ENCODE results near the gene MMP3.

DNA sequence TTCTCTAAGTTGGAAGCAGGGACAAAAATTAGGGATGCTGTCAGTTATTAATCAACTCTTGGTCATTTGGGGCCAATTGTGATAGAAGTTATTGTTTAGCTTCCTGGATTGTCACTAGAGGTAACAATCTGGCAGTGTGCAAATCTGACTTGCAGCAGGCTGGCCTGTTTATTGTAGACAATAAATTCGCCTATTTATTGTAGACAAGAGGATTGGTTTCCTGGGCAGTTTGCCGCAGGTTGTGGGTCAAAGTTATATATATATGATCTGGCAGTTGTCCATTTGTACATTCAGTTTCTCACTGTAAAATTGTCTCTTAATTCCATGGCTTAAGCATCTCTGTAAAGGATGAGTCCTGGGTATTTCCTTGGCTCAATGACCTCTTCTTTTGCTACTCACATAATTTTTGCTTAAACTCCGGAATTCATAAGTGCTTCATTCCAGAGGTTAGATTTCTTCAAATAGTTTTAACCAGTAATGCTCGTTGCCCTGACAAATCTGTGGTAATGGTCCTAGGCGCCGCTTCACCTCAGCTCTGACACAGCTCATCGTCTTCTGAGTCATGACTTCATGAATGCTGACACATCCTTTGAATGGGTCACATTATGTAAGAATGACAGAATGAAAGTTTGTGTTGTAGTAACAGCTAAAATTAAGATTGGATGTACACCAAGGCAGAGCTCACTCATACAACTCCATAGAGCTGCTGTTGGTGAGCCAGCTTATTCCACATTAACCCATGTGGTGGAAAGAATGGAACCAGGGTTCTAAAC, 7.8 kb upstream of the MMP3 start:
- TF ChIP-seq, protein P1, sequence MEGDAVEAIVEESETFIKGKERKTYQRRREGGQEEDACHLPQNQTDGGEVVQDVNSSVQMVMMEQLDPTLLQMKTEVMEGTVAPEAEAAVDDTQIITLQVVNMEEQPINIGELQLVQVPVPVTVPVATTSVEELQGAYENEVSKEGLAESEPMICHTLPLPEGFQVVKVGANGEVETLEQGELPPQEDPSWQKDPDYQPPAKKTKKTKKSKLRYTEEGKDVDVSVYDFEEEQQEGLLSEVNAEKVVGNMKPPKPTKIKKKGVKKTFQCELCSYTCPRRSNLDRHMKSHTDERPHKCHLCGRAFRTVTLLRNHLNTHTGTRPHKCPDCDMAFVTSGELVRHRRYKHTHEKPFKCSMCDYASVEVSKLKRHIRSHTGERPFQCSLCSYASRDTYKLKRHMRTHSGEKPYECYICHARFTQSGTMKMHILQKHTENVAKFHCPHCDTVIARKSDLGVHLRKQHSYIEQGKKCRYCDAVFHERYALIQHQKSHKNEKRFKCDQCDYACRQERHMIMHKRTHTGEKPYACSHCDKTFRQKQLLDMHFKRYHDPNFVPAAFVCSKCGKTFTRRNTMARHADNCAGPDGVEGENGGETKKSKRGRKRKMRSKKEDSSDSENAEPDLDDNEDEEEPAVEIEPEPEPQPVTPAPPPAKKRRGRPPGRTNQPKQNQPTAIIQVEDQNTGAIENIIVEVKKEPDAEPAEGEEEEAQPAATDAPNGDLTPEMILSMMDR (IDR thresholded peaks at IDR 0.05) = no peak
- TF ChIP-seq POLR2A (IDR thresholded peaks at IDR 0.05) = no peak
